GM21786 (cell line): ENCODE results near the gene CALML3.
"Not testable (repeated sequence)": the region's sequence is repeated elsewhere in the genome, so short reads cannot be mapped to it uniquely, and the experiment has no call there.

Experiments used
- ATAC-seq: cut with Tn5 transposase; IDR thresholded peaks from one replicate; pipeline ENCODE4 v1.9.1; 2021; ENCODE audit not compliant: unreplicated experiment

The CALML3 gene

DNA sequence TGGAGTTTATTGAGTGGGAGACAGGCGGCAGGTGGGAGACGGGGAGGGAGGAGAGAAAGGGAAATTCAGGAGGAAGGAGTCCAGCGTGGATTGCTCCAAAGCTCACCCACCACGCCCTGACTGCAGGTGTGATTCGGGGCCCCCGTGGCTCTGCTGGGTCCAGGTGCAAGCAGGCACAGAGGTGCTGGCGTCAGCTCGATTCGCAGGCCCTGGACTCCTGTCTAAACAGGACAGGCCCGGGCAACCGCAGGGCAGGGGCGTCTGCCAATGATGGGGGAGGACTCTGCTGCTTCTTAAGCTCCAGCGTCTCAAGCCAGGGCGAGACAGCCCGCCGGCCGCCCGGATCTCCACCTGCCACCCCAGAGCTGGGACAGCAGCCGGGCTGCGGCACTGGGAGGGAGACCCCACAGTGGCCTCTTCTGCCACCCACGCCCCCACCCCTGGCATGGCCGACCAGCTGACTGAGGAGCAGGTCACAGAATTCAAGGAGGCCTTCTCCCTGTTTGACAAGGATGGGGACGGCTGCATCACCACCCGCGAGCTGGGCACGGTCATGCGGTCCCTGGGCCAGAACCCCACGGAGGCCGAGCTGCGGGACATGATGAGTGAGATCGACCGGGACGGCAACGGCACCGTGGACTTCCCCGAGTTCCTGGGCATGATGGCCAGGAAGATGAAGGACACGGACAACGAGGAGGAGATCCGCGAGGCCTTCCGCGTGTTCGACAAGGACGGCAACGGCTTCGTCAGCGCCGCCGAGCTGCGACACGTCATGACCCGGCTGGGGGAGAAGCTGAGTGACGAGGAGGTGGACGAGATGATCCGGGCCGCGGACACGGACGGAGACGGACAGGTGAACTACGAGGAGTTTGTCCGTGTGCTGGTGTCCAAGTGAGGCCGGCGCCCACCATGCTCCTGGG, at the start of gene CALML3:
TSS of gene CALML3 (plus strand) at position 321 of the 920 bp plus-strand sequence. CDS start at position 446, 125 bp downstream.
- ATAC-seq, result no peak

DNA sequence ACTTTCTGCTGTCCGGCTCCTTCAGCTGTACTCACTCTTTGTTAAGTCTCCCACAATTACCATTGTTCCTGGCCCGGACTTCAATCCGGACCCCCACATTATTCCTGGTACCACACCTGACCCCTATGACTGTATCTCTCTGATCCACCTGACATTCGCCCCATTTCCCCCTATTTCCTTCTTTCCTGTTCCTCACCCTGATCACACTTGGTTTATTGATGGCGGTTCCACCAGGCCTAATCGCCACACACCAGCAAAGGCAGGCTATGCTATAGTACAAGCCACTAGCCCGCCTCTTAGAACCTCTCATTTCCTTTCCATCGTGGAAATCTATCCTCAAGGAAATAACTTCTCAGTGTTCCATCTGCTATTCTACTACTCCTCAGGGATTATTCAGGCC, 49.7 kb upstream of the CALML3 start:
- ATAC-seq, result not testable (repeated sequence)

DNA sequence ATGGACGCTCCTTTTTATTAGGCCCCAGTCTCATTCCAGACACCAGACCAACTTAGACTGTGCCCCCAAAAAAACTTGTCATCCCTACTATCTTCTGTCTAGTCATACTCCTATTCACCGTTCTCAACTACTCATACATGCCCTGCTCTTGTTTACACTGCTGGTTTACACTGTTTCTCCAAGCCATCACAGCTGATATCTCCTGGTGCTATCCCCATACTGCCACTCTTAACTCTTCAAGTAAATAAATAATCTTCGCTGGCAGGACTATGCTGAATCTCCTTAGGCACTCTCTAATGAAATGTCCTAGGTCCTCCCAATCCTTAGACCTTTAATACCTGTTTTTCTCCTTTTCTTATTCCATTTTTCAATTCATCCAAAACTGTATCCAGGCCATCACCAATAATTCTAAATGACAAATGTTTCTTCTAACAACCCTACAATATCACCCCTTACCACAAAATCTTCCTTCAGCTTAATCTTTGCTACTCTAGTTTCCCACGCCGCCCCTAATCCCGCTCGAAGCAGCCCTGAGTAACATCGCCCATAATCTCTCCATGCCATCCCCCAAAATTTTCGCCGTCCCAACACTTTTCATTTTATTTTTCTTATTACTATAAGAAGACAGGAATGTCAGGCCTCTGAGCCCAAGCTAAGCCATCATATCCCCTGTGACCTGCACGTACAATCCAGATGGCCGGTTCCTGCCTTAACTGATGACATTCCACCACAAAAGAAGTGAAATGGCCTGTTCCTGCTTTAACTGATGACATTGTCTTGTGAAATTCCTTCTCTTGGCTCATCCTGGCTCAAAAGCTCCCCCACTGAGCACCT, 48.6 kb upstream of the CALML3 start:
- not testable (repeated sequence) for ATAC-seq

DNA sequence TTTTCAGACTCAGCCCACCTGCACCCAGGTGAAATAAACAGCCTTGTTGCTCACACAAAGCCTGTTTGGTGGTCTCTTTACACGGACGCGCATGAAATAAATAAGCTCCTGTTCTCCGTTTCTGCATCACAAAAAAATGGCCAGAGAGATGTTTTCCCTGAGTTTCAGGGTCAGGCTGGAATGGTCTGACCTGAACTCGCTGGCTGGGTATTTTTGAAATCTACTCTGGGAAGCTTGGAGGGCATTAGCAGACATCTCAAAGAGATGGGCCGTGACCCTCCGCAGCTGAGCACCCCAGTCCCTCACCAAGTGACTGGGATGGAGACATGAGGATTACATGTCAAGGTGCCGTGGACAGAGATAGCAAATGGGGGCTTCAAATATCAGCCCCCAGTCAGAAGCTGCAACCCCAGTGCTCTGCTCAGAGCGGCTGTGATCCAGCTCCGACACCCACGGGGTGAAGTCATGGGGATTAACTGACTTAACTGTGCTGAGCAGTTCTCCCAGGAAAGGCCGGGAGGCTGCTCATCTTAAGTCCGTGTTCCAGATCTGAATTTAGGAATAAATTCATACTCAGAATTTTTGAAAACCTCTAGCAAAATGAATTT, 47.7 kb upstream of the CALML3 start:
- ATAC-seq, result no peak

DNA sequence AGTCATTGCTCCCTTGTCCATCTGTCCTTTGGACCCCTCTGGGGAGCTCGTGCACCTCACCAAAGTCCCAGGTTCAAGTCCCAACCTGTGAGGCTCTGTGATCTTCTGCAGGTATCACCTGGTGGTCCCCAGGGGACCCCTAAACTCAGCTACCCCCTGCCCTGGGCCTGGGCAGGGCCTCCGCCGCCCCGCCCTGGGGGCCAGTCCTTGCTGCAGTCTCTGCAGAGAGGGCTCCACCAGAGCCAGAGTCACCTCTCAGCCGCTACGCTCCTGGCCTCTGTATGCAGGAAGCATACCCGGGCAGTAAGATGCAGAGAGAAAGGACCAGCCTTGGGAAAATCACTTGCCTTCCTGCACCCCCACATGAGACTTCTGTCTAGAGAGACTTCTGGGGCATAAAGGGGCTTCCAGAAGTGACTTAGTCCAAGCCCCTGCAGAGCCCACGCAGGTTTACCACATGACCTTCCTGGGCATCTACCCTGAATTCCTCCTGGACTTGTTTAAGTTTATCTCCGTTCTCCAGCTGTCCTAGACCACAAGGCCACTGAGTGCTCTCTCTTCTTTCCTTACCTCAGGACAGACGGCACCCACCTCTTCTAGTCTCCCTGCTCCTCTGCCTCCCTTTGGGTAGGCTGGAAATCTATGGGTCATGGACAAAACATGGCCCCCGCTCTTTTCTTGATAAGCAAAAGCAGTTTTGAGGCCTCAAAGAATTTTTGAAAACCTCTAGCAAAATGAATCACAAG, 46.6 kb upstream of the CALML3 start:
- ATAC-seq, result no peak

DNA sequence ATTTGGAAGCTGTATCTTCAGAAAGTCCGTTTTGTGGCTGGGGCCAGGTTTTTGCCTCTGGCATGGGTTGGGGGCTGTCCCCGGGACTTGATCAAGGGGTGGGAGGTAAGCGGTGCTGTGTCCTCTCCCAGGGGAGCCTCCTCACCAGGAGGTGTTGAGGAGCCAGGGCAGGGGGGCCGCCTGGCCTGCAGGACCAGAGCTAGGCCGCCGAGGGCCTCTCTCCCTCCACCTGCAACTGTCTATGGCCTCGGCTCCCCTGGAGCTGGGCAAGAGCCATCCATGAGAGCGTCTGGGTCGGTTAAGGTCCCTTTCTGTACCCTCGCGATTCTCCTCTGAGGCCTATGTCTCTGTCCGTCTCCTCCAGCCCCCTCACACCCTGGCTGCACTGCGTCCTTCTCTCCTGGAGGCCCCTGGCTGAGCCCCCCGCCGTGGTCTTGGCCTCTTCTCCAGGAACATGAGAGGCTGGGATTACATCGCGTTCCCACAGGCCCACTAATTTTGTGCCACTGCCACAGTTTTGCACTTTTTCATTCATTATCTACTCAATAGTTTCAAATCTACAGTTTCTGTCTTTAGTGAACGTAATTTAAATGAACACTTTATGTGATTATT, 46.0 kb upstream of the CALML3 start:
- no peak for ATAC-seq

DNA sequence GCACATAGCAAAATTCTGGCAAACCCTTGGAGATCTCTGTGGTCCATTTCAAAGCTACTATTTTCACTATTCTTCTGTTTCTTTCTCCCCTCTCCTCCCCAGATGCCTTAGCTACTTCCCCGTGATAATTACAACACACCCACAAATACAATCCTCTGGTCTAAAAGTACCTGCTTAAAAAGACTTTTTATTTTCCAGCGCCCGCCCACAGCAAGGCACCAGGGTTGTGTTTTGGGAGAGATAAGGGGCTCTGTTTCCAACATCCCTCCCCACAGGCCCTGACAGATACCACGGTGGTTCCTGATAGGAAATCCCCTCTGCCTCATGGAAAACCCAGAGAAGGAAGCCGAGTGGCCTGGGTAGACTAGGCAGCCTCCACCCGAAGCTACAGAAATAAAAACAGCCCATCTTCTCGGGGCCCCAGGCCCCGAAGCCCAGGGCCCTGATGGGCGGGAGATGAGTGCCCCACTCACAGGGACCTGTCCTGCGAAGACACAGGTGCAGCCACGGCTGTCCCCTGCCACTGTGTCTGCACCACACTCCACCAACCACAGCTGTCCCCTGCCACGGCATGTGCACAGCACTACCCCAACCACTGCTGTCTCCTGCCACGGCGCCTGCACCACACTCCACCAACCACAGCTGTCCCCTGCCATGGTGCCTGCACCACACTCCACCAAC, 45.1 kb upstream of the CALML3 start:
- ATAC-seq, result no peak

DNA sequence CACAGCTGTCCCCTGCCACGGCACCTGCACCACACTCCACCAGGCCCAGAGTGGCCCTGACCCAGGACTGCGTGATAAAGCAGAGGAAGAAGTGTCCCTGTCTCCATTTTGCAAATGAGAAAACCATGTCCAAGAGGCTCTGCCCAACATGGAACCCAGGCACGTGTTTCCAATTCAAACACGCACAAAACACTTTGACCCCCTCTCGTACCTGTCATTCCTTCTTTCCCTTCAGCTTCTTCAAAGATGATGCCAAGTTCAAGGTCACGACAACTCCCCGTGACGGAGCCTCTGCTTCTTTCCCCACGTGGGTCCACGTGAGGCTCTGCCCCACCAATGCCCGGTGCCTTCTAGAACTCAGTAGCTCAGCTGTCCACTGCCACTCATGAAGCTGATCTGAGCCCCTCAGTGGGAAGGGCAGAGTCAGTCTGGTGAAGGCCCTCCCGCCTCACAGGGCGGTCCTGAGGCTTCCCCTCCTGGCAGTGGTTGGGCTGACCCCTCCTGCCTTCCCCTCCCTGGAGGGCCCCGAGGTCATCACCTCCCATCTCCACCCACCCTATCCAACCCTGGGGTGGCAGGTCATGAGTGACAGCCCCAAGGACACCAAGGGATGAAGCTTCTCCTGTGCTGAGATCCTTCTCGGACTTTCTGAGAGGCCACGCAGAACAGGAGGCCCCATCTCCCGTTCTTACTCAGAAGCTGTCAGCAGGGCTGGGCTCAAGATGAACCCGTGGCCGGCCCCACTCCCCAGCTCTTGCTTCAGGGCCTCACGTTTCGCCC, 44.4 kb upstream of the CALML3 start:
- no peak for ATAC-seq

DNA sequence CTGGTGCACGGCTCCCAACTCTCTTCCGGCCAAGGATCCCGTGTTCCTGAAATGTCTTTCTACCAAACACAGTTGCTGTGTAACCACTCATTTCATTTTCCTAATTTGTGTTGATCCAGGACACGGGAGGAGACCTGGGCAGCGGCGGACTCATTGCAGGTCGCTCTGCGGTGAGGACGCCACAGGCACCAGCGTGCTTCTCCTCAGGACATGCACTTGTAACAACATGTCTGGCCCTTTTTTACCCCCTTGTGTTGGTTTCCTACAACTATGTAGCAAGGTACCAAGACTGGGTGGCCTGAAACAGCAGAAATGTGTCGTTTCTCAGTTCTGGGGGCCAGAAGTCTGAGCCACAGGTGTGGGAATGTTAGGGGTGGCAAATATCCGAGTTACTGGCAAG, 43.6 kb upstream of the CALML3 start:
- ATAC-seq, result no peak

DNA sequence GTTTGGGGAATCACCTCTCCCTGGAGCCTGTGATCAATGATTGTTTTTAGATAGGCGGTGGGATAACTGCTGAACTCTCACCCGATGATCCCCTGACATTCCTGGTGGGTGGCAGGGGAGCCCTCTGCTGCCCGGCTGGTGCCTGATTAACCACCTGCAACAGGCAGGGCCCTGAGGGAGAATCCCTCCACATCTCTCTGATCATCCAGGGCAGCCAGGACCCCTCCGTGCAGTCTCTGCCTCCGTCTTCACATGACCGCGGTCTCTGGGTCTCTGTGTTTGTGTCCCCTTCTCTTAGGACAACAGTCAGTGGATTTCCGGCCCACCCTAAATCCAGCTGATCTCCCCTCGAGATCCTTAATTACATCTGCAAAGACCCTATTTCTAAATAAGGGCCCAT, 42.7 kb upstream of the CALML3 start:
- no peak for ATAC-seq

DNA sequence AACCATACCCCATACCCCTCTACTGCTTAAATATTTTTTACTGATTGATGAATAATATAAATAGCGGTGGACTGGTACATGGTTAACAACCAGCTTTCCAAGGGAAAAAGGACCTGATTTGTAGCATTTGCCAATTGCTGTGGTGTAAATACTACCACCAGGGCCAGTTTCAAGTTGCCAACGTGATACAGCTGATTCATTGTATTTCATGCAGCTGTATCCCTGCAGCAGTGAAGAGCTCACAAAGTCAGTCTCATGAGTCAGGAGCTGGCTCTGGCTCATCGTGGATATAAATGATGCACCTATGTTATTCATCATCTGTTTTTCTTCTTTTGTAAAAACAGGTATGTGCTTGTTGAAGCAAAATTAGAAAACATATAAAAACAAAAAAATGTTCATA, 40.6 kb upstream of the CALML3 start:
- no peak for ATAC-seq

DNA sequence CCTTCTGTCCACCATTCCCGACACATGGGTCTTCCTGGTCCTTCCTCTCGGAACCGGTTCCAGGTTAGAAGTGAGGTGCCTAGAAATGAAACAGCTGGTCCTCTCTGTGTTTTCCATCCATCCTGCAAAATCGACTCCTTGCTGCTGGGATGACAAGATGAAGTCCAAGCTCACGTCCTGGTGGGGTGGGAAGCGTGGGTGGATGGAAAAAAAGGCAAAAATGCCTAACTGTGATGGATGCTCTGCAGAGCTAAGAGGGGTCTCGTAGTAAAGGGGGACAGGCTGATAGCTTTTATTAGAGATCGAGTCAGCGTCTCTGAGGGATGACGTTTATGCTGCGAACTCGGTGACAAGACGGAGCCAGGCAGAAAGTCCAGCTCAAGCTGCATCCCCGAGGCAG, 39.5 kb upstream of the CALML3 start:
- ATAC-seq, result no peak

DNA sequence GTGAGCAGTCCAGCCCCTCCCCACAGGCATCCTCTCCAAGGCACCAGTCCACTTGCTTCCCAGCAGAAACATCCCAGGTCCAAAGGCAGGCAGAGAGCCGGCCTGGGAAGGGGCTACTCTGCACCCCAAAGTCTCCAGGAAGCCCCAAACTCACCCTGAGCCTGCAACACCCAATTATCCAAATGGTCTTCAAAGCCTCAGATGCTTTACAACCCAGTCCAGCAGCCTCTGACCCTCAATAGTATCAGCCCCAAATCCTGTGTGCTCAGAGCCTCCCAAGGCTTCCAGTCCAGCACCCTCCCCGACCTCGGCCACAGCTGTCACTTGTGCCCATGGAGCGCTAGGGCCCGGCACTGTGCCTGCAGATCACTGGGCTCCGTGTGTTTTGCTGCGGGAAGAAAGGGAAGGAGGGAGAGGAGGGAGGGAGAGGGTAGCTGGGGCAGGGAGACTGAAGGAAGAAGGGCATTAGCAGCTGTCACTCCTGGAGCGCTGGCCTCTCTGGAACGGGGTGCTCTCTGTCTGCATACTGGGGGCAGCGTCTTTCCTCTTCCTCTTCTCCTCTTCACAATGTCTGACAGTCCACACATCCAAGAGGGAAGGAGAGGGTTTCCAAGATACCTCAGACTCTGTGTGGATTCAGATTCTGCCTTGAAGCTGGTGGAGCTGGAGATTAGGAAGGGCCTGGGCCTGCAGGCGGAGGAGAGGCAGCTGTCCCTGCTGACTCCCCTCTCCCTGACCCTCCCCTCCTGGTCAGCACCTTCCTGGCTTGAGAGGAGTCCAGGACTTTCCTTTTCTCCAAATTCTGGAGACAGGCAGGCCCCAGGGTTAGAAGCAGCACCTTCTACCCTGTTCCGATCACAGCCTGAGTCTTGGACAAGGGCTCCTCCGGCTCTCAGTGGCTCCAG, 38.6 kb upstream of the CALML3 start:
- ATAC-seq, result no peak

DNA sequence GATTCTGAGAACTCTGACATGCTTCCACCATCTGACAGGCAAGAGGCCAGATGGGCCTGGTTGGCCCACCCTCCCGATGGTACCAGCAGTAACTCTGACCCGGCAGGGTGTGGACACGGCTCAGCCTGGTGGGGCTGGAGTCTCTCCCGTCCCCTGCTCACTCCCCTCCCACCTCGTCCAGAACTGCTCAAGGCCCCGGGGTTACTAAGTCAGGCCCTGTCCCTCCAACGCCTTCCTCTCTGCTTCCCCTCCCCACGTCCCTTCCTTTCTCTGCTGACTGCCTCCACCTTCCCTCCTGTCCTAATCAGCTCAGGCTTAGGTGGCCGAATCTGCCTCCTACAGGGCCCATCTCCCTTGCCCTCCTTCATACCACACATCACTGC, 37.9 kb upstream of the CALML3 start:
- no peak for ATAC-seq

DNA sequence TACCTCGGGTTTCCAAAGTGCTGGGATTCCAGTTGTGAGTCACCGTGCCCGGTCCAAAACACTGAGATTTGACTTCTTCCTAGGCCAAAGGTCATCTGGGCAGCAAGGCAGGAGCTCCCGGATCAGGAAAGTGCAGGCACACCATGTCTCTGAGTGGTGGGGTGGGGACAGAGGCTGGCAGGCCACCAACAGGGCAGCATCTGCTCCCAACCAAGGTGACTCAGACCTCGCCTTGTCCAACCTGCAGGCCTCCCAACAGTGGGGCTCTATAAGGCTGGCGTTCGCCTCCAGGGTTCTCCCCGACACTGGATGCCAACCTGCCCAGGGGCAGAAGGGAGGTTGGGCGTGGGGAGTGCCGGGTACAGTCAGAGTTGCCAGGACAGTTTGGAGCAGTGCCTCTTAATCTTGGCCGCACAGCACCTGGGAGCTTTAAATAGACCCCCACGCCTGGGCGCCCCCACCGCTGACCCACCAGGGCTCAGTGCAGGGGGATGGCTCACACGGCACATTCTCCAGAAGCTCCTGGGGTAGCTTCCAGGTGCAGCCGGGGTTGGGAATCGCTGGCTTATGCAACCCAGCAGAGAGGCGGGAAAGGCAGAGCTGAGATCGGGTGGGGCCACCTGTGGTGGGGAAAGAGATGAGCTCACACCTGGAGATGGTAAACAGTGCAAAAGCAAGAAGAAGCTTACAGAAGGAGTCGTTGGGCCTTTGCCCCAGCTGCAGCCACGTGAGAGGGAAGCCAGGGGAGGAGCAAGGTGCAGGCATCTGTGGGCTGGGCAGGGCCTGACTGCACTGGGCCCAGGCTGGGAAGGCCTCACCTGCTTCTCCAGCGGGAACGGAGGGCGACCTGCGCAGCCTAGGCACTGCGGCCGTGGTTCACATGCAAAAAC, 36.2 kb upstream of the CALML3 start:
- ATAC-seq, result no peak

DNA sequence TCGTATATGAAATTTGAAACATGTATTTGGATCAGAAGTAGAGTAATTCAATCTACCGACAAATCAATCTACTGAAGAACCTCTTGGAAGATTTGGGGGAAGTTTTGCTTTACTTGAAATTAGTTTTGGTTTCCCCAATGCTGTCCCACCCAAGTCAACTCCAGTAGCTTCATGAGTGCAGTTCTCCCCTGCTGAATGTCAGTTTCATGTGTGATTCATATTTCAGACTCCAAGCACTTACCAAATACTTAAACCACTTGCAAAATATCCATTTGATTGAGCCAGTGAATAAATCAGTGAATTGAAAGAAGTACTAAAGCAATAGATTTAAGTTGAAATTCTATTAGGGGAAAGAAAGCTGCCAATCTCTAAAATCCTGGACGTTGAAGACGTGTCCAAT, 34.7 kb upstream of the CALML3 start:
- no peak for ATAC-seq
